Breast epithelium (tissue), 3 donors: Measurements from ENCODE around the gene DCTPP1.

ENCODE experiments used
- CTCF ChIP-seq, 3 donors: fragments of 450-650 bp; IDR thresholded peaks; one replicate each; pipeline ENCODE4 v1.5.1; 2016 to 2017; ENCODE audit warnings: antibody characterized with exemption in 3 of 3, mild to moderate bottlenecking in 3 of 3, moderate library complexity in 3 of 3
- POLR2A ChIP-seq: fragments of 450-650 bp; IDR thresholded peaks from one replicate; pipeline ENCODE4 v1.6.1; 2016; ENCODE audit warnings: antibody characterized with exemption, mild to moderate bottlenecking, moderate library complexity
- POLR2AphosphoS5 ChIP-seq, 3 donors: sonication (generic); formaldehyde crosslinking; IDR thresholded peaks; one replicate each; pipeline ENCODE4 v1.6.1; 2017; ENCODE audit warnings: antibody characterized with exemption in 3 of 3

GRCh38 chr16:30383521-30383920 lies 46.3 kb downstream of the DCTPP1 start:
- TF ChIP-seq CTCF (IDR thresholded peaks at IDR 0.05) (no peak), POLR2AphosphoS5 (IDR thresholded peaks at IDR 0.05) (no peak), POLR2A (no peak)
